Sigmoid colon (tissue), 7 donors: ENCODE data around the gene FABP7. TPM values are rescaled to one million over a fixed set of nuclear protein-coding genes. Genes with fewer than 3 reads are reported as not detected.

Experiments
- DNase-seq: peaks from one replicate; pipeline ENCODE4 v3.0.0-alpha.2; 2019
- H3K27ac ChIP-seq, 4 donors: fragments of 200-600 bp; sonication (generic); one replicate each; pipeline ENCODE4 v1.5.1; 2016 to 2019; ENCODE audit warnings: mild to moderate bottlenecking in 1 of 4
- H3K27me3 ChIP-seq, 3 donors: fragments of 200-600 bp; sonication (generic); one replicate each; pipeline ENCODE4 v1.5.1; 2019; ENCODE audit warnings: mild to moderate bottlenecking in 1 of 3
- H3K36me3 ChIP-seq, 4 donors: fragments of 200-600 bp; sonication (generic); one replicate each; pipeline ENCODE4 v1.5.1; 2016 to 2019
- H3K4me1 ChIP-seq, 4 donors: fragments of 200-600 bp; sonication (generic); one replicate each; pipeline ENCODE4 v1.5.1; 2017 to 2019
- H3K4me3 ChIP-seq, 4 donors: fragments of 200-600 bp; sonication (generic); one replicate each; pipeline ENCODE4 v1.5.1; 2017 to 2019; ENCODE audit warnings: mild to moderate bottlenecking in 2 of 4, moderate library complexity in 1 of 4
- H3K9me3 ChIP-seq, 4 donors: fragments of 200-600 bp in 3 of 4; sonication (generic) in 3 of 4; one replicate each; pipeline versions ENCODE4 v1.5.1 to v1.6.1; 2013 to 2019
- CTCF ChIP-seq, 4 experiments: fragments of 450-650 bp in 3 of 4; fragments of 200-600 bp in 1 of 4; IDR thresholded peaks; one replicate each; pipeline ENCODE4 v1.5.1; 2016 to 2019; ENCODE audit warnings: antibody characterized with exemption in 4 of 4, mild to moderate bottlenecking in 3 of 4, moderate library complexity in 2 of 4
- EP300 ChIP-seq, 4 donors: sonication (generic); formaldehyde crosslinking; IDR thresholded peaks; one replicate each; pipeline ENCODE4 v1.6.1; 2017; ENCODE audit warnings: antibody characterized with exemption in 4 of 4
- POLR2A ChIP-seq, 2 donors: fragments of 450-650 bp; IDR thresholded peaks; one replicate each; pipeline ENCODE4 v1.6.1; 2016; ENCODE audit warnings: antibody characterized with exemption in 2 of 2, mild to moderate bottlenecking in 2 of 2, moderate library complexity in 2 of 2
- POLR2AphosphoS5 ChIP-seq, 4 donors: sonication (generic); formaldehyde crosslinking; IDR thresholded peaks; one replicate each; pipeline ENCODE4 v1.6.1; 2017; ENCODE audit warnings: antibody characterized with exemption in 4 of 4
- WGBS, 2 donors: extraction: QIAGEN DNeasy Blood & Tissue Kit; methylation state at CpG; one replicate each; pipeline ENCODE4 v1.1.7; 2013; 5-methylcytosine and 5-hydroxymethylcytosine counted together
- intact Hi-C: fragments of 100-400 bp; cut with DNase I; formaldehyde crosslinking; loops from one replicate; pipeline ENCODE4 v1.15.1; 2023
- polyA plus RNA-seq, 3 donors: library from polyadenylated mRNA; stranded (reverse); fragments of 200-250 nt; gene quantifications; one replicate each; pipeline ENCODE4 v1.2.3, GENCODE V29; 2013
- total RNA-seq, 4 donors: library from RNA; depleted of rRNA; stranded (reverse); fragments of >200 nt; gene quantifications; one replicate each; pipeline ENCODE4 v1.1.0, GENCODE V29; 2016
- donor health status: healthy with polysubstance abuse.
- donor health status: Bipolar disorder and iron deficiency.
- donor health status: healthy.

Gene FABP7
- total and polyA plus RNA-seq, 7 donors, result not detected

- H3K4me1 ChIP-seq, result no peaks in the 10 kb centered on the region
- WGBS, 2 donors, result 42 to 77% methylated on average over 5 of the region's 5 CpGs
- H3K4me3 ChIP-seq, result no peak overlapping the region
- H3K9me3 ChIP-seq, result no peaks in the 10 kb centered on the region
- no peak for DNase-seq
- no peaks in the 10 kb centered on the region for H3K27me3 ChIP-seq
- peaks cover 0 to 14% (median 0%) of the 10 kb centered on the region in 4 donors for H3K36me3 ChIP-seq
- no peak overlapping the region for H3K27ac ChIP-seq
- intact Hi-C loops, result no loop called here
- TF ChIP-seq POLR2AphosphoS5 (IDR thresholded peaks at IDR 0.05) (no peak), CTCF (IDR thresholded peaks at IDR 0.05) (no peak), EP300 (IDR thresholded peaks at IDR 0.05) (no peak), POLR2A (IDR thresholded peaks at IDR 0.05) (no peak)
Observed at GRCh38 chr6:122799916-122800686, 20.6 kb downstream of the FABP7 start.

GRCh38 chr6:122800906-122801305 lies 21.4 kb downstream of the FABP7 start:
- Histone ChIP-seq H3K9me3 (no peaks in the 10 kb centered on the region), H3K27ac (no peak overlapping the region), H3K36me3 (peaks cover 0 to 14% (median 0%) of the 10 kb centered on the region in 4 donors), H3K4me1 (no peaks in the 10 kb centered on the region), H3K27me3 (no peaks in the 10 kb centered on the region), H3K4me3 (no peak overlapping the region)
- intact Hi-C loops, result no loop called here
- TF ChIP-seq POLR2A (IDR thresholded peaks at IDR 0.05) (no peak), POLR2AphosphoS5 (IDR thresholded peaks at IDR 0.05) (no peak), EP300 (IDR thresholded peaks at IDR 0.05) (no peak), CTCF (IDR thresholded peaks at IDR 0.05) (no peak)
- DNase-seq, result no peak
- WGBS, 2 donors, result 75 to 82% methylated on average over 3 of the region's 3 CpGs

GRCh38 chr6:122801397-122801796 lies 21.9 kb downstream of the FABP7 start:
- intact Hi-C loops, result no loop called here
- H3K36me3 ChIP-seq, result peaks cover 0 to 14% (median 0%) of the 10 kb centered on the region in 4 donors
- 68% methylated on average over 1 of the region's 1 CpG for WGBS, 2 donors
- H3K9me3 ChIP-seq, result no peaks in the 10 kb centered on the region
- no peak for TF ChIP-seq POLR2A (IDR thresholded peaks at IDR 0.05)
- no peak for TF ChIP-seq CTCF (IDR thresholded peaks at IDR 0.05)
- no peak for TF ChIP-seq EP300 (IDR thresholded peaks at IDR 0.05)
- TF ChIP-seq POLR2AphosphoS5 (IDR thresholded peaks at IDR 0.05), result no peak
- H3K27me3 ChIP-seq, result no peaks in the 10 kb centered on the region
- no peaks in the 10 kb centered on the region for H3K4me1 ChIP-seq
- no peak overlapping the region for H3K27ac ChIP-seq
- H3K4me3 ChIP-seq, result no peak overlapping the region
- DNase-seq, result no peak

- Histone ChIP-seq H3K4me3 (no peak overlapping the region), H3K27me3 (no peaks in the 10 kb centered on the region), H3K9me3 (no peaks in the 10 kb centered on the region), H3K27ac (no peak overlapping the region), H3K36me3 (peaks cover 0 to 7% (median 0%) of the 10 kb centered on the region in 4 donors), H3K4me1 (no peaks in the 10 kb centered on the region)
- DNase-seq, result no peak
- no peak for TF ChIP-seq POLR2A (IDR thresholded peaks at IDR 0.05)
- no peak for TF ChIP-seq POLR2AphosphoS5 (IDR thresholded peaks at IDR 0.05)
- TF ChIP-seq CTCF (IDR thresholded peaks at IDR 0.05), result no peak
- TF ChIP-seq EP300 (IDR thresholded peaks at IDR 0.05), result no peak
- WGBS, 2 donors, result 4 to 39% methylated on average over 4 of the region's 4 CpGs
- intact Hi-C loops, result no loop called here
Observed at GRCh38 chr6:122803171-122803661, 23.7 kb downstream of the FABP7 start.
